Sigmoid colon (tissue), 7 donors: ENCODE data around the gene ABLIM3. TPM values are rescaled to one million over a fixed set of nuclear protein-coding genes. Genes with fewer than 3 reads are reported as not detected.

Experiments used
- DNase-seq: peaks from one replicate; pipeline ENCODE4 v3.0.0-alpha.2; 2019
- H3K27ac ChIP-seq, 4 donors: fragments of 200-600 bp; sonication (generic); one replicate each; pipeline ENCODE4 v1.5.1; 2016 to 2019; ENCODE audit warnings: mild to moderate bottlenecking in 1 of 4
- H3K27me3 ChIP-seq, 3 donors: fragments of 200-600 bp; sonication (generic); one replicate each; pipeline ENCODE4 v1.5.1; 2019; ENCODE audit warnings: mild to moderate bottlenecking in 1 of 3
- H3K36me3 ChIP-seq, 4 donors: fragments of 200-600 bp; sonication (generic); one replicate each; pipeline ENCODE4 v1.5.1; 2016 to 2019
- H3K4me1 ChIP-seq, 4 donors: fragments of 200-600 bp; sonication (generic); one replicate each; pipeline ENCODE4 v1.5.1; 2017 to 2019
- H3K4me3 ChIP-seq, 4 donors: fragments of 200-600 bp; sonication (generic); one replicate each; pipeline ENCODE4 v1.5.1; 2017 to 2019; ENCODE audit warnings: mild to moderate bottlenecking in 2 of 4, moderate library complexity in 1 of 4
- H3K9me3 ChIP-seq, 4 donors: fragments of 200-600 bp in 3 of 4; sonication (generic) in 3 of 4; one replicate each; pipeline versions ENCODE4 v1.5.1 to v1.6.1; 2013 to 2019
- EP300 ChIP-seq, 4 donors: sonication (generic); formaldehyde crosslinking; IDR thresholded peaks; one replicate each; pipeline ENCODE4 v1.6.1; 2017; ENCODE audit warnings: antibody characterized with exemption in 4 of 4
- POLR2A ChIP-seq, 2 donors: fragments of 450-650 bp; IDR thresholded peaks; one replicate each; pipeline ENCODE4 v1.6.1; 2016; ENCODE audit warnings: antibody characterized with exemption in 2 of 2, mild to moderate bottlenecking in 2 of 2, moderate library complexity in 2 of 2
- POLR2AphosphoS5 ChIP-seq, 4 donors: sonication (generic); formaldehyde crosslinking; IDR thresholded peaks; one replicate each; pipeline ENCODE4 v1.6.1; 2017; ENCODE audit warnings: antibody characterized with exemption in 4 of 4
- WGBS, 2 donors: extraction: QIAGEN DNeasy Blood & Tissue Kit; methylation state at CpG; one replicate each; pipeline ENCODE4 v1.1.7; 2013; 5-methylcytosine and 5-hydroxymethylcytosine counted together
- intact Hi-C: fragments of 100-400 bp; cut with DNase I; formaldehyde crosslinking; loops from one replicate; pipeline ENCODE4 v1.15.1; 2023
- polyA plus RNA-seq, 3 donors: library from polyadenylated mRNA; stranded (reverse); fragments of 200-250 nt; gene quantifications; one replicate each; pipeline ENCODE4 v1.2.3, GENCODE V29; 2013
- total RNA-seq, 4 donors: library from RNA; depleted of rRNA; stranded (reverse); fragments of >200 nt; gene quantifications; one replicate each; pipeline ENCODE4 v1.1.0, GENCODE V29; 2016
- TF ChIP-seq, protein P1 (sequence below), 4 experiments: fragments of 450-650 bp in 3 of 4; fragments of 200-600 bp in 1 of 4; IDR thresholded peaks; one replicate each; pipeline ENCODE4 v1.5.1; 2016 to 2019; ENCODE audit warnings: antibody characterized with exemption in 4 of 4, mild to moderate bottlenecking in 3 of 4, moderate library complexity in 2 of 4
- donor health status: healthy with polysubstance abuse.
- donor health status: Bipolar disorder and iron deficiency.
- donor health status: healthy.

ABLIM3 gene
- total and polyA plus RNA-seq, 7 donors, result 5.8 to 19.9 (median 11.4) TPM

DNA sequence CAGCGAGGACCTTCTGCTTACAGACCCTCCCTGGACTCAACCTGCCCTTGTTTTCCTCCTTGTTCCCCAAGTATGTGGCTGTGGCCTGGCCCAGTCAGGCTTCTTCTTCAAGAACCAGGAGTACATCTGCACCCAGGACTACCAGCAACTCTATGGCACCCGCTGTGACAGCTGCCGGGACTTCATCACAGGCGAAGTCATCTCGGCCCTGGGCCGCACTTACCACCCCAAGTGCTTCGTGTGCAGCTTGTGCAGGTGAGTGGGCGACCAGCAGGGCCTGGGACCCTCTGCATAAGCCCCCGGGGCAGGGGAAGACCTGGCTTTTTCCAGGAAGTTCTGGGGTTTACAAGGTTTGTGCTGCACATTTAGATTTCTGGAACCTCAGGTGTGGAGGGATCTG is 56.9 kb downstream of the ABLIM3 start:
- TF ChIP-seq, protein P1, sequence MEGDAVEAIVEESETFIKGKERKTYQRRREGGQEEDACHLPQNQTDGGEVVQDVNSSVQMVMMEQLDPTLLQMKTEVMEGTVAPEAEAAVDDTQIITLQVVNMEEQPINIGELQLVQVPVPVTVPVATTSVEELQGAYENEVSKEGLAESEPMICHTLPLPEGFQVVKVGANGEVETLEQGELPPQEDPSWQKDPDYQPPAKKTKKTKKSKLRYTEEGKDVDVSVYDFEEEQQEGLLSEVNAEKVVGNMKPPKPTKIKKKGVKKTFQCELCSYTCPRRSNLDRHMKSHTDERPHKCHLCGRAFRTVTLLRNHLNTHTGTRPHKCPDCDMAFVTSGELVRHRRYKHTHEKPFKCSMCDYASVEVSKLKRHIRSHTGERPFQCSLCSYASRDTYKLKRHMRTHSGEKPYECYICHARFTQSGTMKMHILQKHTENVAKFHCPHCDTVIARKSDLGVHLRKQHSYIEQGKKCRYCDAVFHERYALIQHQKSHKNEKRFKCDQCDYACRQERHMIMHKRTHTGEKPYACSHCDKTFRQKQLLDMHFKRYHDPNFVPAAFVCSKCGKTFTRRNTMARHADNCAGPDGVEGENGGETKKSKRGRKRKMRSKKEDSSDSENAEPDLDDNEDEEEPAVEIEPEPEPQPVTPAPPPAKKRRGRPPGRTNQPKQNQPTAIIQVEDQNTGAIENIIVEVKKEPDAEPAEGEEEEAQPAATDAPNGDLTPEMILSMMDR (IDR thresholded peaks at IDR 0.05), result no peak
- TF ChIP-seq POLR2AphosphoS5 (IDR thresholded peaks at IDR 0.05), result no peak
- TF ChIP-seq POLR2A (IDR thresholded peaks at IDR 0.05), result no peak
- TF ChIP-seq EP300 (IDR thresholded peaks at IDR 0.05), result no peak
- Histone ChIP-seq H3K4me1 (no peaks in the 10 kb centered on the region), H3K27me3 (no peaks in the 10 kb centered on the region), H3K4me3 (no peak overlapping the region), H3K36me3 (no peaks in the 10 kb centered on the region), H3K9me3 (no peaks in the 10 kb centered on the region), H3K27ac (no peak overlapping the region)
- 91% methylated on average over 9 of the region's 9 CpGs for WGBS, 2 donors
- DNase-seq, result no peak
- intact Hi-C loops, result no loop called here

DNA sequence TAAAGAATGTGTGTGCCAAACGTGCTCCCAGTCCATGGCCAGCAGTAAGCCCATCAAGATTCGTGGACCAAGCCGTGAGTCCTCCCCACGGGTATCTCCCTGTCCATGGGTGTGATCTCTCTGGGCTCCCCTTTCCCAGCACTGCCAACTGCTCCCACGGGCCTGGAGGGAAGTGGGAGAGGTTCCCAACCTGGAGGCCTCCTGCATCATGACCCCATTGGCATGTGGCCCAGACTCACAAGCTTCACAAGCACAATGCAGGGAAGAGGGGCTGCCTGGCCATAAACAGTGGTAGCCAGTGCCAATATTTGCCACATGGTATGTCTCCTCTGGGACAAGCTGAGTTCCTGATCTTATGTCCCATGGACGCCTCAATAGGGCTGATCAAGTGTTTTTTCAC is 59.1 kb downstream of the ABLIM3 start:
- Histone ChIP-seq H3K9me3 (no peaks in the 10 kb centered on the region), H3K4me1 (no peaks in the 10 kb centered on the region), H3K27ac (no peak overlapping the region), H3K27me3 (no peaks in the 10 kb centered on the region), H3K4me3 (no peak overlapping the region), H3K36me3 (no peaks in the 10 kb centered on the region)
- no peak for TF ChIP-seq POLR2A (IDR thresholded peaks at IDR 0.05)
- no peak for TF ChIP-seq POLR2AphosphoS5 (IDR thresholded peaks at IDR 0.05)
- TF ChIP-seq EP300 (IDR thresholded peaks at IDR 0.05), result no peak
- TF ChIP-seq, protein P1 (IDR thresholded peaks at IDR 0.05), result no peak
- DNase-seq, result no peak
- intact Hi-C loops, result no loop called here
- 64 to 72% methylated on average over 6 of the region's 6 CpGs for WGBS, 2 donors

DNA sequence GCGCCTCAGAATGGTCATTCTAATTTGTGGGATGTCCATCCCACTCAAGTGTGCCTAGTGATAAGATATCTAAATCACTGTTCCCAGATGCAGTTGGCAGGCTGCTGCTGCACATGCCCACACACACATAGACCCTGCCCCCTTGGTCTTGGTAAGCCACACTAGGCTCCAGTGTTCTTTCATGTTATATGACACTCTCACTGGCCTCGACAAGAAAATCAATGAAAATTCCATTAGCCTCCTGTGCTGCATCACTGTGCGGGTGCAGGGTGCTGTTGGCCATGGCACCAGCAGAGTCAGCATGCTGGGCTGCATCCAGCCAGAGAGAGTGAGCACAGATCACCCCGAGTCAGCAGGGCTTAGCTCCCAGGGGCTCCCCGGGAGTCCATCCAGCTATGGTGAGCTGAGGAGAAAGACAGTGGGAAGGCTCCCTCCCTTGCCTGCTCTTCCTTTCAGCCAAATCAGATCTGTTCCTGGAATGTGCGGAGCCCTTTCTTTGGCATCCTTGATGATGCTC is 59.9 kb downstream of the ABLIM3 start:
- no peak overlapping the region for H3K27ac ChIP-seq
- intact Hi-C loops, result no loop called here
- no peak for DNase-seq
- 75 to 89% methylated on average over 6 of the region's 6 CpGs for WGBS, 2 donors
- H3K4me3 ChIP-seq, result no peak overlapping the region
- no peaks in the 10 kb centered on the region for H3K27me3 ChIP-seq
- H3K9me3 ChIP-seq, result no peaks in the 10 kb centered on the region
- TF ChIP-seq, protein P1 (IDR thresholded peaks at IDR 0.05), result no peak
- TF ChIP-seq POLR2A (IDR thresholded peaks at IDR 0.05) (no peak), POLR2AphosphoS5 (IDR thresholded peaks at IDR 0.05) (no peak), EP300 (IDR thresholded peaks at IDR 0.05) (no peak)
- no peaks in the 10 kb centered on the region for H3K36me3 ChIP-seq
- H3K4me1 ChIP-seq, result no peaks in the 10 kb centered on the region

DNA sequence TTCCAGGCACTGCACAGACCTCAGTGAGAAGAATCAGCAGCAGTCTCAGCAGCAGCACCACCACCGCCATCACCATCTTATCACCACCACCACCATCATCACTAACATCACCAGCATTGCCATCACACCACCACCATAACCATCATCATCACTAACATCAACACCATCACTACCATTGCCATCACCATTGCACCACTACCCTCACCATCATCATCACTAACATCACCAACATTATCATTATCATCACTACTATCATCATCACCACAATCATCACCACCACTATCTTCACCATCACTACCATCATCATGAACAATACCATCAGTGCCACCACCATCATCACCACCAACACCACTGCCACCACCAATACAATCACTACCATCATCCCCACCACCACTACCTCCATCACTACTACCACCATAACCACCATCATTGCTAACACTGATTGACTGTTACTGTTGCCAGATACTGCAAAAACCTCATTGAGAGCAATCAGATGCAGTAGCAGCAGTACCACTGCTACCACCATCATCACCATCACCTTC is 61.7 kb downstream of the ABLIM3 start:
- intact Hi-C loops, result no loop called here
- no peak for DNase-seq
- no peak overlapping the region for H3K4me3 ChIP-seq
- 91 to 97% methylated on average over 1 of the region's 1 CpG for whole genome bisulfite sequencing, 2 donors
- TF ChIP-seq POLR2AphosphoS5 (IDR thresholded peaks at IDR 0.05) (no peak), POLR2A (IDR thresholded peaks at IDR 0.05) (no peak), EP300 (IDR thresholded peaks at IDR 0.05) (no peak)
- TF ChIP-seq, protein P1 (IDR thresholded peaks at IDR 0.05), result no peak
- H3K9me3 ChIP-seq, result no peaks in the 10 kb centered on the region
- no peak overlapping the region for H3K27ac ChIP-seq
- H3K4me1 ChIP-seq, result no peaks in the 10 kb centered on the region
- H3K27me3 ChIP-seq, result no peaks in the 10 kb centered on the region
- no peaks in the 10 kb centered on the region for H3K36me3 ChIP-seq

DNA sequence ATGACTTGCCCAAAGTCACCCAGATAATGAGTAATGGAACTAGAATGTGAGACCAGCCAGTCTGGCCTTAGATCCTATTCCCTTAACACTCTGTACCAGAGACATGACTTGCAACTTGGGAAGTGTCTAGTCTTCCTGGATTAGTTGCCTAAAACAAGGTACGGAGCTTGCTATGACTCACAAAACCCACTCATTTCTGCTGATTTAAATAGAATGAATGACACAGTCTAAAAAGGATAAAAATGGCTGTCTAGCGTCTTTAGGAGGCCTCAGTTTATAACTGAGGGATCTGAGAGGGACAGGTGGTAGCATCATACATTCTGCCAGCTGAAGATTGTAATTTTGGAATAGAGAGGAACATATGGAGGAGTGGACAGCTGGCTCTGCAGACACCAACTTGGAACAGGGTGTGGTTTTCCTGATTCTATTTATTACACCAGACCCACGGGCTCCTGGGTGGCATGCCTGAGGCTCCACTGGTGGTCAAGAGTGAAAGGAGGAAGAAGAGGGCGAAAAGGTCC is 62.7 kb downstream of the ABLIM3 start:
- intact Hi-C loops, result no loop called here
- Histone ChIP-seq H3K36me3 (no peaks in the 10 kb centered on the region), H3K9me3 (no peaks in the 10 kb centered on the region), H3K27ac (no peak overlapping the region), H3K4me3 (no peak overlapping the region), H3K4me1 (no peaks in the 10 kb centered on the region), H3K27me3 (no peaks in the 10 kb centered on the region)
- DNase-seq, result no peak
- WGBS, 2 donors, result 69 to 72% methylated on average over 4 of the region's 4 CpGs
- TF ChIP-seq, protein P1 (IDR thresholded peaks at IDR 0.05), result no peak
- no peak for TF ChIP-seq POLR2A (IDR thresholded peaks at IDR 0.05)
- no peak for TF ChIP-seq POLR2AphosphoS5 (IDR thresholded peaks at IDR 0.05)
- no peak for TF ChIP-seq EP300 (IDR thresholded peaks at IDR 0.05)
